ENCODE measurements around the gene OCLN. TPM values are rescaled to one million over a fixed set of nuclear protein-coding genes. Genes with fewer than 3 reads are reported as not detected.
"Not testable (repeated sequence)": the region's sequence is repeated elsewhere in the genome, so short reads cannot be mapped to it uniquely, and the experiment has no call there.

OCLN gene
- total RNA-seq, 1 donor from 2014 or later: 0.40 TPM

DNA sequence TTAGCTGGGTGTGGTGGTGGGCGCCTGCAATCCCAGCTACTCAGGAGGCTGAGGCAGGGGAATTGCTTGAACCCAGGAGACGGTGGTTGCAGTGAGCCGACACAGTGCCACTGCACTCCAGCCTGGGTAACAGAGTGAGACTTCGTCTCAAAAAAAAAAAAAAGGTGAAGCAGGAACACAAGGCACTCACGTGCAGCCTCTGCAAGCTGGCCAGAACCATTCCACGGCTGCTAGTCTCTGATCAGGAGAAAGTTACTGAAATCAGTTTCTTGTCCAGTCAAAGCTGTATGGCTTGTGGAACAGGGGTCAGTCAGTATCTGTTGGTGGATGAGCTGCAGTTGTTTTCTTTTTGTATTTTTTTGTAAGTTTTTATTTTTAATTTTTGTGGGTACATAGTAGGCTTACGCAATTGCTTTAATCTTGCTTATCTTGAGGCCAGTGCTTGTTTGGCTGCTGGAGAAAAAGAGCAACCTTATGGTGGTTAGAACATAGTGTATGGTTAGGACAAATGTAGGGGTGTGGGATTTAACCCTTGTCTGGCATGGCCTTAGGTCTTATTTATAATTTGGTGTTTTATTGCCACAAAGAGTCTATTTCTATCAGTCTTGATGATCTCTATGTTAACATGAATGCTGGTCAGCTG, 34.7 kb downstream of the OCLN start:
- DNase-seq (ENCODE audit: low read depth): no peak

DNA sequence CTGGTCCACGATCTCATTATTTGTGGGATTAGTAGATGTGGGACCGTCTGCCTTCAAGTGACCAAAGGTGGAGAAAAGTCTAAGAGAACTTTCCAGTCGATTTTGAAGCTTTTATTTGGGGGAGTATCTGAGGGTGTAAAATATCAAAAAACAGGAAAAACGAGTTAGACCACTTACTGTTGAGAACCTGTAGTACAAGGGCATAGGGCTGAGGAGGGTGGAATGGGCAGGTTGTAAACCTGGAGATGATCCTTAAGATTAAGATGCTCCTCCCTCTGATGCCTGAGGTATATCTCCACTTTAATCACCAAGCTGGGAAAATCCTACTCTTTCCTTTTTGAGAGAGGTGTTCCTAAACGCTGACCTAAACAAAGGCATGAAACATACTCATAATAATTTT, 35.4 kb downstream of the OCLN start:
- DNase-seq (ENCODE audit: low read depth): no peak

DNA sequence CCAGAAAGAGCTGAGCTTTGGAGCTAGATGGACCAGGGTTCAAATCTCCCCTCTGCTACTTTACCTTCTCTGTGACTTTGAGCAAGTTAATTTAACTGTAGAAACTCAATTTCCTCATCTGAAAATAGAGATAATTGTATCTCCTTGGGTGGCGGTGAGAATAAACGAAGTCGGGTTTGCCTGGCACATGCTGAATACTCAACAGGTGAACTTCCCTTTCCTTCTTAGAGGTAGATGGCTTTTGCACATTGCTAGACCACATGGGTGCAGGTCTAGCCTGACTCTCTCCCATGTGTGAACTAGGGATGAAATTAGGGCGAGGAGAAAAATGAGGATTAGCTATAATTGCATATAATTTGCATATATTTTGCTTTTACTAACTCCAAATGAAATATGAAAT, 36.0 kb downstream of the OCLN start:
- no peak for DNase-seq (ENCODE audit: low read depth)

DNA sequence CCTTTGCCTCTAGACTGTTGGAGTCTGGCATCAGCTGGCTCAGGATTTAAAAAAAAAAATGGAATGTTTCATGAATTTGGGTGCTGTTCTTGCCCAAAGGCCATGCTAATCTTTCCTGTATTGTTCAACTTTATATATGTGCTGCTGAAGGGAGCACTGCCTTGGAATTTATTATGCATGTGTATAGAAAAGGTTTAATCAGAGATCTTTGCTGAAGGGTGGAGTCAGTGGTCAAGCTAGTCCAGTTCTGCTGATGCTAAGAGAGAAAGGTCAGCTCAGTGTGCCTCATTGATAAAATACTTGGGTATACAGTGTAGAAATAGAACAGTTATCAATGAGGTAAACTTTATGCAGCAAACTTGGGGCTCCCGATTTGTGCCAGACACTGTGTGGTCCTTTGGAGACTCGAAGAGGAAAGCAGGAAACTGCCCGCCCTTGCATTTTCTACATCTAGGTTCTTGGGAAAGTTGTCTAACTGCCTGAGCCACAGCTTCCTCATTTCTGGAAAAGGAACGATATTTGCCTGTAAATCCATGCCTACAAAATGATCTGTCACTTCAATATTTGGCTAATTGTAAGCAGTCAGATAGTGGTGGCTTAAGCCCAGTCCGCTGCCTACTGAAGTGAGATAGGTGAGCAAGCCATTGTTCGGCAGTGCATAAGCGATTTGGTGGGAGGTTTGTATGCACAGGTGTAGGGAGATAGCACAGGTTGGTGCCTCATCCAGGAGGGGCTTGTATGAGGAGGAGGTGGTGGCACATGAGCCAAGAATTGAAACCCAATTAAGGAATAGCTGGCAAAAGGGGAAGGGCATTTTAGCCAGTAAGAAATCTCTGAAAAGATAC, 38.2 kb downstream of the OCLN start:
- no peak for DNase-seq (ENCODE audit: low read depth)

DNA sequence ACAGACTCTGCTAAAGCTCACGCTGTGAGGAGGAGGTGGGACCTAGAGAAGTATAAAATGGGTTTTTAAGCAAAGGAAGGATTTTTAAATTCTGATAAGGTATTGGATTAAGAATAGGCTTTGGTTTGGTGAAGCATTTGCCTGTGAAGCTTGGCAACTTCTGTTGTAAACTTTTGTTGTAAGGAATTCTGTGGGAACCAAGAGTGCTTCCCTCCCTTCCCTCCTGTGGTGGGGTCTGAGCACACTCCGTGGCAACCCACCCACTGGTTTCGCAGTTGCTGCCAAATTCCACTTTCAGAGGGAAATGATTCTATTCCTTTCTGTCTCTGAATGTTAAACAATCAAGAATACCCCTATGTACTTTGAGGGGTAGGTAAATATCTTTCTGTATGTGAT, 38.8 kb downstream of the OCLN start:
- no peak for DNase-seq (ENCODE audit: low read depth)

DNA sequence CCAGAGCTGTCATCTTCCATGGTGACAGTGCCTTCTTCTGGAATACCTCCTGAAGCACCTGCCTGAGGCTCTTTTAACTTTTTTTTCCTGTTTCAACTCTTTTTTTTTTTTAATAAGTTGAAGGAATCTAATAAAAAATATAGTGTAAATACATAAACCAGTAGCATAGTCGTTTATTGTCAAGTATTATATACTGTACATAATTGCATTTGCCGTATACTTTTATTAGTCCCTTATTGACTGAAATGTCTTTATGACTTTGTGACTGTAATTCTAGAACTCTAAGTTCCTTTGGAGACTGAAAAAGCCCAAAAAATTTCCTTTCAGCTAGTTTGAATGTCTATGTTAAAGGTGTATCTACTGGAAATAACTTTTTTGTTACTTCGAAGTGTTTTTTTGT, 45.3 kb downstream of the OCLN start:
- DNase-seq (ENCODE audit: low read depth): not testable (repeated sequence)

DNA sequence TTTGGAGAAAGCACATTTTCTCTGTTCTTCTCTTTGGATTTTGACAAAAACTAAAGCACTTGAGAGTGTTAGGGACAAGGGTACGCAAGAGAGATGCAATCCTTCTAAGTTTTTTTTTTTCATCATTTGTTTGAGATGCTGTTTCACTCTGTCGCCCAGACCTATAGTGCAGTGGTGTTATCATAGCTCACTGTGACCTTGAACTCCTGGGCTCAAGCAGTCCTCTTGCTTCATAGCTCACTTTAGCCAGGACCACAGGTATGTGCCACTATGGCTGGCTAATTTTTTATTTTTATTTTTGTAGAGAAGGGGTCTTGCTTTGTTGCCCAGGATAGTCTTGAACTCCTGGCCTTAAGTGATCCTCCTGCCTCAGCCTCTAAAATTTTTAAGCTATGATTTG, 46.1 kb downstream of the OCLN start:
- not testable (repeated sequence) for DNase-seq (ENCODE audit: low read depth)

DNA sequence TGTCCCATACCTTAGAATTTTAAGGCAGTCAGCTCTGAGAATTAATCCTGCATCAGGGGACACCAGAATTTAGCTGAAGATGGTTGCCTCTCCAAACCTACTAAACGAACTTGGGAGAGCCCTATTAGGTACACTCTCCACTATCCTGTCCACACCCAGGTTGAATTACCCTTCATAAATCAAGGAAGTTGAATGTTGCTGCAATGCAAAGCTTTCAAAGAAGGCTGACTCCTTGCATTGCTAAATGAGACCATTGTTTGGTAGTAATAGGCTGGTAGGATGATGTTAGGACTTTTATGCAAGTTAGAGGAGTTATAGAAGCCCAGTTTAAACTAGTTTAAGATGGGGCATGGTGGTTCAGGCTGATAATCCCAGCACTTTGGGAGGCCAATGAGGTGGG, 48.8 kb downstream of the OCLN start:
- DNase-seq (ENCODE audit: low read depth): not testable (repeated sequence)

DNA sequence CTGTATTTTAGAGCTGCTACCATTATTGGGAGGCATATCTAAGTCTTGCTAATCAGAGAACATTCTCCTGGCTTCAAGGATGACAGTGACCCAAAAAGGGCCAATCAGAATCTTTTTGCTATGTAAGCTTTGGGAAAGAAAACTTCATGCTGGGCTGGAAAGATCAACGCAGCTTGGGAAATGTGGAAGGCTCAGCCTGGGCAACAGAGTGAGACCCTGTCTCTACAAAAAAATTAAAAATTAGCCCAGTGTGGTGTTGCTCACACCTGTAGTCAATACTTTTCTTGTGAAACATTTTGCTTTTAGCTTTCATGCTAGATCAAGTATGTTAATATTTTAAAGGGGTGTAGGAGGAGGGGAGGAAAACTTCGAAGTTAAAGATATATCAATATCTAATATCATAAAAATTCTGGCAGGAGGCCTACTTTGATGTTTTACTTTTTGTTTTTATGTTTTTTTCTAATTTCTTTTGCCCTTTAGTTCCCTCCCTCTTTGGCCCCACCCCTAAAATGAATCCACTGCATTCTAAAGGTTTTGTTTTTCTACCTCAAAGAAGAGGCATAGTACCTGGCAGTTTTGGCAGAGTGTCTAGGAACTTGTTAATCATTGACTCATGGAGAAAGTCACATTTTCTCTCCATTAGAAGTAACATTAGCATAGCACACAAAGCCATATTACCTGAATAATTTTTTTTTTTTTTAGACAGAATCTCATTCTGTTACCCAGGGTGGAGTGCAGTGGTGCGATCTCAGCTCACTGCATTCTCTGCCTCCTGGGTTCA, 50.4 kb downstream of the OCLN start:
- not testable (repeated sequence) for DNase-seq (ENCODE audit: low read depth)

DNA sequence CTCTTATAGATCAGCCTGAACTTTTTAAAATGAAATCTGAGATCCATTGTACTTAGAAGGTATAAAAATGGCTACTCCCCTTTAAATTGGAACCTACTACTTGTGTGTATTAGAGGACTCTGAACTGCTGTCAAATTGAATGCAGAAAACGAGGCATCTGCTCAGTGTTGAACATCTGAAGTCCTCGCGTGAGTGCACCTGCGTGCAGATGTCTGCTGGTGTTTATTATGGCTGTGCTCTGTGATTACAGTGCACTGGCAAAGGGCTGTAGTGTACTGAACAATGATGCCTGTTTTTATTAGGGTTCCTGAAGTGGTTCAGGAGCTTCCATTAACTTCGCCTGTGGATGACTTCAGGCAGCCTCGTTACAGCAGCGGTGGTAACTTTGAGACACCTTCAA, 52.0 kb downstream of the OCLN start:
- not testable (repeated sequence) for DNase-seq (ENCODE audit: low read depth)

DNA sequence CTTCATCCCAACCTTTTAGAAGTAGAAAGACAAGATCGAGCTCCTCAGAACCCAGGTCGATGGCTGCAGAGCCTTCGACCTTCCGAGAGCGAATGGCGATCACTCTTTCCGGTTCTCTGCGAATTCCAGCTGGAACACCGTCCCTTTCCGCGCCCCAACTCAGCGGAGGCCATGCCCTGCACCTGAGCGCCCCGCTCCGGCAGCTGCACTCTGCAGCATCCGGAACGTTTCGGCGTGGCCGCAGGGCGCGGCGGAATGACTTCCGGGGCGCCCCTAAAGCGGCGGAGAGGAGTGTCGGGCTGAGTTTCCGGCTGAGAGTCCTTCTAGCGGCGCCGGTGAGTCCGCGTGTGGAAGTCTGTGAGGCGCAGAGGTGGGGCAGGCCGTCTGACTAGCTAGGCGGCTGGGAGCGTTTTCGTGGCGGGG, 67.3 kb downstream of the OCLN start, which contains the start of gene GTF2H2C:
GTF2H2C (plus strand) TSS at position 284 of the 423 bp plus-strand sequence. CDS start 4,942 bp downstream, outside the sequence.
- DNase-seq (ENCODE audit: low read depth): peak; percentile 67

DNA sequence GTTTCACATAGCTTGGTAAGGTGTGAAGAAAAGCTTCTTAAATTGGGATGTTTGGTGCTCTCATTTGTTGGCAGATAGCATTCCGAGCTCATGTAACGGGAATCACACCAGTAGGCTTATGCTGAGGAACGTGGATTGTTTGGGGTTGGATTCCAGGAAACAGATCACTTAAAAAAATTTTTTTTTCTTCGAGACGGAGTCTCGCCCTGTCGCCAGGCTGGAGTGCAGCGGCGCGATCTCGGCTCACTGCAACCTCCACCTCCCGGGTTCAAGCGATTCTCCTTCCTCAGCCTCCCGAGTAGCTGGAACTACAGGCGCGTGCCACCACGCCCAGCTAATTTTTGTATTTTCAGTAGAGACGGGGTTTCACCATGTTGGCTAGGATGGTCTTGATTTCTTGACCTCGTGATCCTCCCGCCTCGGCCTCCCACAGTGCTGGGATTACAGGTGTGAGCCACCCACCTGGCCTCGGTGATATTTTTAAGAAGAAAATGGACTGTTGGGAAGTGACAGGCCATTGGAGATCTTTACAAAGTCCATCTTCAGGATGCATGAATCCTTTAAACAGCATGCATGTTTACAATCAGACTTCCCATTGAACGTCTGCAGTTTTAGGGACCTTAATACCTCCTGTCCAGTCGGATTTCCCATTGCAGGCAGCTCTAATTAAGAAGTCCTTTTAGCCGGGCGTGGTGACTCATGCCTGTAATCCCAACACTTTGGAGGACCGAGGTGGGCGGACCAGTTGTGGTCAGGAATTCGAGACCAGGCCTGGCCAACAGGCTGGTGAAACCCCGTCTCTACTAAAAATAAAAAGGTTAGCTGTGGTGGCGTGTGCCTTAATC, 68.2 kb downstream of the OCLN start:
- peak; percentile 7 for DNase-seq (ENCODE audit: low read depth)

DNA sequence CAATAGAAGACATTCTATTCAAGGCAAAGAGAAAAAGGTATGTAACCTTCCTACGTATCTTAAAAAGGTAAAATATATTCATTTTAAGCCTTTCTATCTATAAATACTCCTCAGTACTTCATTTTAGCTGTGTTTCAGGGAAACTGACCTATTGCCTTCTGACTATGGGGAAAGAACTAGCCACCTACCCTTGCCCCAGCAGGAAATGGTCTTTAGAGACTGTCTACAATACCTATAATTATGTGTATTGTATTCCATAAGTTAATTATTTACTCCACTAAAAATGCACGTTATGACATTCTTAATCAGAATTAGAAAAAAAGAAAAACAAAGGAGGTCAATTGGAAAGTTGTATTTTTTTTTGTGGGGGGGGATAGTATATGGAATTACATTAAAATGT, 73.6 kb downstream of the OCLN start:
- not testable (repeated sequence) for DNase-seq (ENCODE audit: low read depth)

DNA sequence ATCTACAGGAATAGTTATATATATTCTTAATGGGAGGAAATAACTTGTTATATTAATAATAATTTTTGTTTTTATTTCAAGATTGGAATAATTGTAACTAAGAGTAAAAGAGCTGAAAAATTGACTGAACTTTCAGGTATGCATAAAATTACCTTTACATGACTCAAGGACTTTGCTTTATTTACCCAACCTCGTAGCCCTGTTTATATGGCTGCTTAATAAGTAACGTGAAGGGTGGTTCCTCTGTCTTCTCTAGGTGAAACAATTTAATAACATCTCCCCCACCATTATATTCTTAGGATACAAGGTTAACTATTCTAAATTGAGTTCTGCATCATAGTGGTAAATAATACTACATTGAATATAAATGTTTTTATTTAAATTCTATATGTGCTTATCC, 75.5 kb downstream of the OCLN start:
- not testable (repeated sequence) for DNase-seq (ENCODE audit: low read depth)

DNA sequence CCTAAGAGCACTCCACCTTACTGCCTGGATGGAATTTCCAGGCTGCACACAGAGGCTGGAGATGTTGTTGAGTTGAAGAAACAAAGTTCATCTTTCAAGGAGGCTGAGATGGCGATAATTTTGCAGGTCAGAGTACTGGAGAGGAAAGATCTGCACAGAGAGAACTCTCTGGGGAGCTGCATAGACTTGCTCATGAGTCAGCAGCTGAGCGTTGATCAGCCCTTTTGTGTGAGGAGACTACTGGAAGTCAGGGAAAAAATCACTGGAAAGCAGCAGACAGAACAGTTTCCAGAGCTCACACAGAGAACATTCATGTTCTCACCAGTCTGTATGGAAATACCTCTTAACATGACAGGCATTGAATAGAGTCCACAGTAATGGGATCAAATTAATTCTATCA, 90.8 kb downstream of the OCLN start:
- not testable (repeated sequence) for DNase-seq (ENCODE audit: low read depth)

DNA sequence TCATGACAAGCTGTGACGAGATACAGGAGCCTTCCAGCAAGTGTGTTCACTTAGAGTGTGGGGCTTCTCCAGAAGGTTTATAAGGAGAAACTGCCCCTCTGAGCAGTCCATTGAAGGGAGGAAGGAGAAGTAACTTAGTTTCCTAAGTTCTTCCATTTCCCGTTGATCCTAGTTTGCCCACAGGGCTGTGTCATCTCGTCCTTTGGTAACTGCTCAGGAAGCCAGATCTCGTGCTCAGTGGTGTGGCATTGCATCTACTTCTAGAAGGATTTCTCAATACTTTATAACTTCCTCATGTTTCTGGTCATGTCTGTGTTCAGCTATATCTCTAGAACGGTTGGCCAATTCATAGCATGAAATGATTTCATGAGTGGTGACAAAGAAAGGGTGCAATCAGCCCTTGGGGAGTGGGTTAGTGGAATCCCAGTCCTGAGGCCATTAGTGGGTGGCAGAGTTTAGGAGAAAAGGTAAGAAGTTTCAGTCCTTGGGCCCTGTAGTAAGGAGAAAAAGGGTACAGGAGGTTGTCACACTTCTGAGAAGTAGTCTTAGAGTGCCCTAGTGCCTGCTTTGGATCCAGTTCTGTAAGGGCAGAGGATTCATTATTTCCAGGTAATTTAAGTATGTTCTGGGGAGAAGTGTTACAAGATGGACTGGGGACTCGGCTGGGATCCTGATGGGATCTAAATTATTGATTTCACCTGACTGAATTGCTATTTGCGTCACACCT, 103.7 kb downstream of the OCLN start:
- not testable (repeated sequence) for DNase-seq (ENCODE audit: low read depth)

DNA sequence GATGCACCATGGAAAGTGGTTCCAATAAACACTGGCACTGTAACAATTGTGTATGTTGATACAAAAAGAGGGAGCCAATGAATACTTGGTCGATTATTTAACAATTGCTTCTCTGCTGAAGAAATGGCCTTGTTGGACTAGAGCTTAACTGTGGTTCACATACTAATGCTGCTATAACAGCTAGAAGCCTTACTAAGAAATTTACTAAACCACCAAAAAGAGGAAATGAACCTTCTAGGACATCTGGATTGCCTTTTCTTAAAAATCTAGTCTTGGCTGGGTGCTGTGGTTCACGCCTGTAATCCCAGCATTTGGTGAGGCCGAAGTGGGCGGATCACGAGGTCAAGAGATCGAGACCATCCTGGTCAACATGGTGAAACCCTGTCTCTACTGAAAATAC, 109.4 kb downstream of the OCLN start:
- DNase-seq (ENCODE audit: low read depth): not testable (repeated sequence)

DNA sequence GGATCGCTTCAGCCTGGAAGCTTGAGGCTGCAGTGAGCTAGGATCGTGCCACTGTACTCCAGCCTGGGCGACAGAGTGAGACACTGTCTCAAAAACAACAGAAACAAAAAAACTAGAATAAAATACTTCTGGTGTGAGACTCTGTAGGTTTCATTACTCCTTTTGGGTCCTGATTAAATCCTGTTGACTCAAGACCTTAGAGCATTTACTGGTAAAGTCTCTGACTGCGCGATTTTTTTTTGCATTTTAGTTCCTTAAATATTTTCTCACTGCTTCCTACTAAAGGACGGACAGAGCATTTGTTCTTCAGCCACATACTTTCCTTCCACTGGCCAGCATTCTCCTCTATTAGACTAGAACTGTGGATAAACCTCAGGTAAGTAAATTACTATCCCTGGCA, 114.2 kb downstream of the OCLN start:
- not testable (repeated sequence) for DNase-seq (ENCODE audit: low read depth)
